Lung (tissue), 12 donors: ENCODE results near the gene BICC1. TPM values are rescaled to one million over a fixed set of nuclear protein-coding genes. Genes with fewer than 3 reads are reported as not detected.
A peak's percentile ranks its signal among the peaks of the same experiment; 100 is the strongest.

Source experiments
- ATAC-seq: fragments of 200-7000 bp; cut with Tn5 transposase; one replicate; pipeline ENCODE4 v1.9.1; 2020; ENCODE audit warnings: moderate number of reproducible peaks; ENCODE audit not compliant: insufficient read depth, low FRiP score
- DNase-seq, 3 donors: peaks; one replicate each; pipeline ENCODE4 v3.0.0-alpha.2; 2013 to 2017
- H3K27ac ChIP-seq, 2 donors: one replicate each; pipeline ENCODE4 v1.5.1; 2013; ENCODE audit warnings: mild to moderate bottlenecking in 2 of 2, moderate library complexity in 2 of 2, control low read depth in 1 of 2, inconsistent platforms in 1 of 2, low read depth in 1 of 2, low read length in 1 of 2
- H3K27me3 ChIP-seq, 3 donors: one replicate each; pipeline ENCODE4 v1.5.1; 2013; ENCODE audit warnings: low read length in 2 of 3; ENCODE audit not compliant: control insufficient read depth in 3 of 3, insufficient read depth in 3 of 3
- H3K36me3 ChIP-seq, 4 donors: one replicate each; pipeline ENCODE4 v1.5.1; 2013; ENCODE audit warnings: low read length in 4 of 4, mild to moderate bottlenecking in 1 of 4, moderate library complexity in 1 of 4; ENCODE audit not compliant: control insufficient read depth in 4 of 4, insufficient read depth in 4 of 4
- H3K4me1 ChIP-seq, 5 donors: one replicate each; pipeline ENCODE4 v1.5.1; 2013; ENCODE audit warnings: low read length in 5 of 5, mild to moderate bottlenecking in 2 of 5, moderate library complexity in 1 of 5; ENCODE audit not compliant: control insufficient read depth in 5 of 5, insufficient read depth in 5 of 5
- H3K4me3 ChIP-seq: one replicate; pipeline ENCODE4 v1.5.1; 2013; ENCODE audit warnings: mild to moderate bottlenecking, control low read depth, moderate library complexity
- H3K9ac ChIP-seq, 2 donors: one replicate each; pipeline ENCODE4 v1.5.1; 2013; ENCODE audit warnings: low read length in 2 of 2, control low read depth in 1 of 2; ENCODE audit not compliant: insufficient read depth in 1 of 2
- H3K9me3 ChIP-seq, 4 donors: one replicate each; pipeline ENCODE4 v1.5.1; 2013; ENCODE audit warnings: low read length in 3 of 4, mild to moderate bottlenecking in 1 of 4, moderate library complexity in 1 of 4; ENCODE audit not compliant: control insufficient read depth in 4 of 4, insufficient read depth in 3 of 4
- WGBS, 2 donors: extraction: QIAGEN DNeasy Blood & Tissue Kit; methylation state at CpG; one replicate each; pipeline ENCODE4 v1.1.7; 2013; 5-methylcytosine and 5-hydroxymethylcytosine counted together
- polyA plus RNA-seq, 2 donors: library from polyadenylated mRNA; stranded (reverse); fragments of 200-250 nt; gene quantifications; one replicate each; pipeline ENCODE4 v1.2.1, GENCODE V29; 2013
- total RNA-seq, 2 donors: library from RNA; depleted of rRNA in 1 of 2; stranded (reverse); fragments of >200 nt in 1 of 2; gene quantifications; one replicate each; pipeline ENCODE4 v1.2.1, GENCODE V29; 2014 to 2021
- TF ChIP-seq, protein P1 (sequence below): IDR thresholded peaks from 2 replicates; pipeline ENCODE4 v1.5.1; 2012; ENCODE audit warnings: mild to moderate bottlenecking; ENCODE audit errors: control extremely low read depth, extremely low read depth
- donor health status: control.
- donor health status: control.
- donor health status: Bipolar disorder and iron deficiency.
- donor health status: healthy.
- donor health status: DM: yes; HTN: yes; CAD: no.

BICC1 gene
- total and polyA plus RNA-seq, 4 donors = 2.3 to 43.1 (median 5.9) TPM

DNA sequence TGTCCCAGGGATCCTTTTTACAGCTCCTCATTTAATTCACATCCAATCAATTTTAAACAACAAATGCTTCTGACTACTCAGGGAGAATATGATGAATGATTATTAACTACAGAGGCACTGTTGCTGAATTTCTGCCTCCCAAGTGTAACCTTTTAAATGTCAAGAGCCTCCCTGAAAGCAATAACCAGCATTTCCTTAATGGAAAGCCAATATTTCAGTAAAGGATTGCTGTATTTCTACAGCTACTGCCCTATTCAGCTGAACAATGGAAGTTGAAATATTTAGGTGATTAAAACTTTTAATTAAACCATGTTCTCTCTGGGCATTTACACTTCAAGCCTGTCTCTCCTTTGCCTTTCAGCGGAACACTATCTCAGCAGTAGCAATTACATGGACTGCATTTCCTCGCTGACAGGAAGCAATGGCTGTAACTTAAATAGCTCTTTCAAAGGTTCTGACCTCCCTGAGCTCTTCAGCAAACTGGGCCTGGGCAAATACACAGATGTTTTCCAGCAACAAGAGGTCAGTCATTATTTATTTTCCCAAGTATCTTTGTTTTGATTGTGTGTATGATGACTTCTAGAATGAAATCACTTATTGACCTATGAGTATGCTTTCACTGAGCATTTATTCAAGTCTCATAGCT lies 304.7 kb downstream of the BICC1 start:
- no peak overlapping the region for H3K27ac ChIP-seq
- WGBS, 2 donors = 48 to 77% methylated on average over 2 of the region's 2 CpGs
- H3K36me3 ChIP-seq = peaks cover 0 to 12% (median 5%) of the 10 kb centered on the region in 4 donors
- ATAC-seq (no peak), DNase-seq (peak in 2 of 3 donors; percentile 54 to 55)
- peaks cover 0 to 63% (median 9%) of the 10 kb centered on the region in 5 donors for H3K4me1 ChIP-seq
- no peaks in the 10 kb centered on the region for H3K27me3 ChIP-seq
- TF ChIP-seq, protein P1, sequence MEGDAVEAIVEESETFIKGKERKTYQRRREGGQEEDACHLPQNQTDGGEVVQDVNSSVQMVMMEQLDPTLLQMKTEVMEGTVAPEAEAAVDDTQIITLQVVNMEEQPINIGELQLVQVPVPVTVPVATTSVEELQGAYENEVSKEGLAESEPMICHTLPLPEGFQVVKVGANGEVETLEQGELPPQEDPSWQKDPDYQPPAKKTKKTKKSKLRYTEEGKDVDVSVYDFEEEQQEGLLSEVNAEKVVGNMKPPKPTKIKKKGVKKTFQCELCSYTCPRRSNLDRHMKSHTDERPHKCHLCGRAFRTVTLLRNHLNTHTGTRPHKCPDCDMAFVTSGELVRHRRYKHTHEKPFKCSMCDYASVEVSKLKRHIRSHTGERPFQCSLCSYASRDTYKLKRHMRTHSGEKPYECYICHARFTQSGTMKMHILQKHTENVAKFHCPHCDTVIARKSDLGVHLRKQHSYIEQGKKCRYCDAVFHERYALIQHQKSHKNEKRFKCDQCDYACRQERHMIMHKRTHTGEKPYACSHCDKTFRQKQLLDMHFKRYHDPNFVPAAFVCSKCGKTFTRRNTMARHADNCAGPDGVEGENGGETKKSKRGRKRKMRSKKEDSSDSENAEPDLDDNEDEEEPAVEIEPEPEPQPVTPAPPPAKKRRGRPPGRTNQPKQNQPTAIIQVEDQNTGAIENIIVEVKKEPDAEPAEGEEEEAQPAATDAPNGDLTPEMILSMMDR = no peak
- no peak overlapping the region for H3K9ac ChIP-seq
- H3K9me3 ChIP-seq = no peaks in the 10 kb centered on the region
- no peak overlapping the region for H3K4me3 ChIP-seq

DNA sequence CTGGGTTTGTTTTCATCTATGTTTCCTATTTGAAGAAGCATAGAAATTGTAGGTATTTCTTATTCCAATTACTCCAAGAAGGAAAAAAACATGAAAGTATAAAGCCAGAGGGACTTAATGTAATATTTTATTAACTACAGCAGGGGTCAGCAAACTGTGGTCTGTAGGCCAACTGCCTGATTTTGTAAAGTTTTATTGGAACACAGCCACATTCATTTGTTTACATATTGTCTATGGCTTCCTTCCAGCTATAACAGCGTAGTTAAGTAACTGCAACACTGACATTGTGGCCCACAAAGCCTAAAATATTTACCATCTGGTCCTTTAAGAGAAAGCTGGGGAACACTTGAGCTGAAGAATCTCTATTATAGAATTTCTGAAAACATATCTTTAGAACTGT lies 306.2 kb downstream of the BICC1 start:
- DNase-seq = peak; percentile 54 to 98 (median 97)
- H3K9ac ChIP-seq = no peak overlapping the region
- no peak for ATAC-seq

DNA sequence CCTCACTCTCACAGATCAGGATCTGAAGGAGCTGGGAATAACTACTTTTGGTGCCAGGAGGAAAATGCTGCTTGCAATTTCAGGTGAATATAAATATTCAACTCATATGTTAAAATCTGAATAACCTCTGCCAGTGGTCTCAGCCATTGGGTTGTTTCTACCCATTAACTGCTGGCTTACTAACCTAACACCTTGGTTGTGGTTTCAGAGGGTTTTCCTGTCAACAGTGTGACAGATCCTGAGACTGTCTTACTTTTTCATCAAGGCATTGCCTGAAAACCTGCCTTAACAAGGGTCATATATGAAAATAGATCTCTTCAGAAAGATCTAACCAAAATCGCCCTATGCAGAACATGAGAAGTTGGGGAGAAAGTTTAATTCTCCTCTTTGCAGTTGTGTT lies 307.7 kb downstream of the BICC1 start:
- no peak overlapping the region for H3K9ac ChIP-seq
- H3K4me1 ChIP-seq = peaks cover 0 to 63% (median 9%) of the 10 kb centered on the region in 5 donors
- no peaks in the 10 kb centered on the region for H3K9me3 ChIP-seq
- DNase-seq (no peak), ATAC-seq (no peak)
- WGBS, 2 donors = 90 to 91% methylated on average over 1 of the region's 1 CpG
- TF ChIP-seq, protein P1 = no peak
- no peaks in the 10 kb centered on the region for H3K36me3 ChIP-seq
- H3K4me3 ChIP-seq = no peak overlapping the region
- no peak overlapping the region for H3K27ac ChIP-seq
- H3K27me3 ChIP-seq = no peaks in the 10 kb centered on the region

More for the DNA sequence above, 306.2 kb downstream of the BICC1 start:
- no peak overlapping the region for H3K4me3 ChIP-seq
- H3K4me1 ChIP-seq = peaks cover 0 to 63% (median 9%) of the 10 kb centered on the region in 5 donors
- 21 to 54% methylated on average over 1 of the region's 1 CpG for WGBS, 2 donors
- TF ChIP-seq, protein P1 = no peak
- no peaks in the 10 kb centered on the region for H3K27me3 ChIP-seq
- H3K9me3 ChIP-seq = no peaks in the 10 kb centered on the region
- H3K36me3 ChIP-seq = peaks cover 0 to 9% (median 3%) of the 10 kb centered on the region in 4 donors
- no peak overlapping the region for H3K27ac ChIP-seq
